ENCODE results near the gene TMBIM1. TPM values are rescaled to one million over a fixed set of nuclear protein-coding genes. Genes with fewer than 3 reads are reported as not detected.
"Not testable (repeated sequence)": the region's sequence is repeated elsewhere in the genome, so short reads cannot be mapped to it uniquely, and the experiment has no call there.

Gene TMBIM1
- total RNA-seq, 3 donors from 2014 or later, result 168 to 330 (median 170) TPM

DNA sequence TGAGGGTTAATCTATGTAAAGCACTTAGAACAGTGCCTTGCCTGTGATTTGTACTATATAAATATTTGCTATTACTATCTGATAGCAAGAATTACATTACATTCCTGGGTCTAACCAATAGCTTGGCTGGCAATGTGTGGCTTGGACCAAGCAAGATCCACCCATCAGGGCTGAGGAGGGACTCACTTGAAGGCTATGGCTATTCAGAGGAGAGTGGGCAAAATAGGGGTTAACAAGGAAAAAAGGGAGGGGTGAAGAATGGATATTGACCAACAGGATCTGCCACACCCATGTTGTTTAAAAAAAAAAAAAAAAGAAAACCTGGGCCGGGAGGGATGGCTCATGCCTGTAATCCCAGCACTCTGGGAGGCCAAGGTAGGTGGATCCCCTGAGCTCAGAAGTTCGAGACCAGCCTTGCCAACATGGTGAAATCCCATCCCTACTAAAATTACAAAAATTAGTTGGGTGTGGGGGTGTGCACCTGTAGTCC, 20.0 kb upstream of the TMBIM1 start:
- intact Hi-C loops (cut with DNase I; ENCODE audit: low total_unique reads), result loop anchor here (10.0 kb wide), 1 partner anchor 1908 kb away; no protein-coding TSS in a partner anchor
- DNase-seq (ENCODE audit: low spot score in 2 of 2), result no peak
- TF ChIP-seq CTCF (IDR thresholded peaks at IDR 0.05), result no peak
- TF ChIP-seq POLR2AphosphoS5 (IDR thresholded peaks at IDR 0.05), result no peak
- no peak for TF ChIP-seq POLR2A (IDR thresholded peaks at IDR 0.05)
- Histone ChIP-seq H3K27ac (no peak overlapping the region), H3K9me3 (no peaks in the 10 kb centered on the region), H3K27me3 (no peaks in the 10 kb centered on the region), H3K4me3 (no peak overlapping the region), H3K36me3 (no peaks in the 10 kb centered on the region), H3K4me1 (no peaks in the 10 kb centered on the region)

DNA sequence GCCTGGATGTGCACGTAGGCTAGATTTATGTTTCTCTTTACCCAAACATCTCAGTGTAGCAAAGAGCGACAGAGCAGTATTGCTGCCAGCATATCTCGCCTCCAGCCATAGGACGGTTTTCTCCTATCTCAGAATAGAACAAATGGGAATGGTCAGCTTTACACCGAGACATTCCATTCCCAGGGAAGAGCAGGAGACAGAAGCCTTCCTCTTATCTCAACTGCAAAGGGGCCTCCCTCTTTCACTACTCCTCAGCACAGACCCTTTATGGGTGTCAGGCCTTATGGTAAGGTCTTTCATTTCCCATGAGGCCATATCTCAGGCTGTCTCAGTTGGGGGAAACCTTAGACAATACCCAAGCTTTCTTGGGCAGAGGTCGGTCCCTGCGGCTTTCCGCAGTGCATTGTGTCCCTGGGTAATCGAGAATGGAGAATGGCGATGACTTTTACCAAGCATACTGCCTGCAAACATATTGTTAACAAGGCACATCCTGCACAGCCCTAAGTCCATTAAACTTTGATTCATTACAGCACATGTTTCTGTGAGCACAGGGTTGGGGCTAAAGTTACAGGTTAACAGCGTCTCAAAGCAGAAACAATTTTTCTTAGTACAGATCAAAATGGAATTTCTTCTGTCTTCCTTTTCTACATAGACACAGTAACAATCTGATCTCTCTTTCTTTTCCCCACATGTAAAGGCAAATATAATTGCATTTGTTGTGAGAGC, 19.4 kb upstream of the TMBIM1 start:
- DNase-seq (ENCODE audit: low spot score in 2 of 2); H3K27me3 ChIP-seq; H3K4me1 ChIP-seq; H3K27ac ChIP-seq; H3K4me3 ChIP-seq; H3K9me3 ChIP-seq; H3K36me3 ChIP-seq: not testable (repeated sequence)
- intact Hi-C loops (cut with DNase I; ENCODE audit: low total_unique reads), result loop anchor here (10.0 kb wide), 1 partner anchor 1907 kb away; no protein-coding TSS in a partner anchor

- TF ChIP-seq POLR2A (IDR thresholded peaks at IDR 0.05) (no peak), POLR2AphosphoS5 (IDR thresholded peaks at IDR 0.05) (no peak), CTCF (IDR thresholded peaks at IDR 0.05) (no peak)
- DNase-seq (ENCODE audit: low spot score in 2 of 2), result no peak
- Histone ChIP-seq H3K27ac (no peak overlapping the region), H3K4me3 (no peak overlapping the region), H3K4me1 (no peaks in the 10 kb centered on the region), H3K36me3 (no peaks in the 10 kb centered on the region), H3K27me3 (no peaks in the 10 kb centered on the region), H3K9me3 (no peaks in the 10 kb centered on the region)
- intact Hi-C loops (cut with DNase I; ENCODE audit: low total_unique reads), result loop anchor here (10.0 kb wide), 1 partner anchor 1906 kb away; no protein-coding TSS in a partner anchor
Measured at GRCh38 chr2:218310853-218311540, 18.7 kb upstream of the TMBIM1 start.

GRCh38 chr2:218307415-218308090, 15.2 kb upstream of the TMBIM1 start:
- H3K4me1 ChIP-seq, result no peaks in the 10 kb centered on the region
- no peaks in the 10 kb centered on the region for H3K27me3 ChIP-seq
- H3K27ac ChIP-seq, result no peak overlapping the region
- TF ChIP-seq CTCF (IDR thresholded peaks at IDR 0.05) (no peak), POLR2AphosphoS5 (IDR thresholded peaks at IDR 0.05) (no peak), POLR2A (IDR thresholded peaks at IDR 0.05) (no peak)
- intact Hi-C loops (cut with DNase I; ENCODE audit: low total_unique reads), result no loop called here
- no peak overlapping the region for H3K4me3 ChIP-seq
- H3K36me3 ChIP-seq, result no peaks in the 10 kb centered on the region
- no peak for DNase-seq (ENCODE audit: low spot score in 2 of 2)
- H3K9me3 ChIP-seq, result no peaks in the 10 kb centered on the region

DNA sequence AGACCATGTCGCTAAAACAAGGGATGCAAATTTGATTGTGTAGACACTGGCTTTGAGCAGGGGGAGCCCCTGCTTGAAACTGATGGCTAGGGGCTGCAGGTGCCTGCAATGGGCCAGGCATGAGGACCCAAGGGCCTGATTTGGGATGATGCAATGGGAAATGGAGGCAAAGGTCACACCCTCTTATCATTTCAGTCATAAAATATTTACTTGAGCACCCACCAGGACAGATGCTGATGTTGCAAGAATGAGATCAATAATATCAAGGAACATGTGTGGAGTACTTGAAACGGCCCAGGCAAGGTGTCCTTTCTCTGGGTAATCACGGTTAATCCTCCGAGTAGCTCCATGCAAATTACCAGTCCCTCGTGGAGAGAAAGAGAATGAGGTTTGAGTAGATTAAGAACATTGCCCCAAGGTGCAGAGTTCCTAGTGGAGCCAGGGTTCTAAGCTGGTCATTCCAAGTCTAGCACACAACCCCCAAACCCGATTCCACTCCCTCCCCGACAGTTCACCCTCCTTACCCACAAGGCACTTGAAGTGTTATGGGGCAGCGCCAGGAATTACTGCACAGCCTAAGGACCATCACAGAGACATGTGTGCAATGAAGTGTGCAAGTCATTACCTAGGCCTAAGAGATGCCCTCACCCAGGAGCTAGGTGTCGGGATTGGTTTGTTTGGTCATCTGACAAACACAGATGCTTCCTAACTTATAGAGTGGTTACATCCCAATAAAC, 14.0 kb upstream of the TMBIM1 start:
- Histone ChIP-seq H3K9me3 (no peaks in the 10 kb centered on the region), H3K4me1 (no peaks in the 10 kb centered on the region), H3K36me3 (no peaks in the 10 kb centered on the region), H3K27me3 (no peaks in the 10 kb centered on the region), H3K27ac (no peak overlapping the region), H3K4me3 (no peak overlapping the region)
- no peak for TF ChIP-seq CTCF (IDR thresholded peaks at IDR 0.05)
- intact Hi-C loops (cut with DNase I; ENCODE audit: low total_unique reads), result no loop called here
- DNase-seq (ENCODE audit: low spot score in 2 of 2), result no peak

Data from breast epithelium (tissue), 4 donors.